H1 (cell line): ENCODE results near the gene SCN2A. TPM values are rescaled to one million over a fixed set of nuclear protein-coding genes. Genes with fewer than 3 reads are reported as not detected.

Source experiments
- CTCF ChIA-PET: fragments of 300-600 bp; sonication (Branson Sonifier 250); formaldehyde crosslinking; loops from one replicate; lab custom pipeline; 2021; ENCODE audit not compliant: partially characterized antibody; lab: Charles Lee
- POLR2A ChIA-PET: fragments of 300-600 bp; sonication (Branson Sonifier 250); formaldehyde crosslinking; loops from one replicate; lab custom pipeline; 2021; ENCODE audit warnings: inconsistent platforms; ENCODE audit not compliant: partially characterized antibody; lab: Charles Lee
- DNase-seq, 2 experiments: peaks; one replicate each; pipeline versions ENCODE4 v3.0.0 to v3.0.0-alpha.2; 2010 to 2022; ENCODE audit warnings: low spot score in 2 of 2, low read depth in 1 of 2, mixed read lengths in 1 of 2
- FAIRE-seq: peaks from 2 replicates; lab custom pipeline; 2011; peaks lifted over from hg19 to GRCh38; lab: Jason Lieb, UNC
- H2AFZ ChIP-seq: 2 replicates; pipeline ENCODE4 v1.8.1; 2012; ENCODE audit warnings: low read length, inconsistent platforms
- H2AK5ac ChIP-seq: 2 replicates; pipeline ENCODE4 v1.6.1; 2013; ENCODE audit warnings: low read depth, low read length
- H2BK120ac ChIP-seq: replicated peaks from 2 replicates; pipeline ENCODE3; 2013; ENCODE audit warnings: low read depth, low read length, inconsistent platforms
- H2BK12ac ChIP-seq: 2 replicates; pipeline ENCODE4 v1.6.1; 2013; ENCODE audit warnings: low read depth, low read length
- H2BK15ac ChIP-seq: 2 replicates; pipeline ENCODE4 v1.6.1; 2013; ENCODE audit warnings: low read length
- H2BK20ac ChIP-seq: 2 replicates; pipeline ENCODE4 v1.6.1; 2013; ENCODE audit warnings: low read length
- H2BK5ac ChIP-seq: 2 replicates; pipeline ENCODE4 v1.6.1; 2013; ENCODE audit warnings: low read depth, low read length
- H3K14ac ChIP-seq: 2 replicates; pipeline ENCODE4 v1.6.1; 2013; ENCODE audit warnings: inconsistent platforms; ENCODE audit not compliant: insufficient read length
- H3K18ac ChIP-seq: 2 replicates; pipeline ENCODE4 v1.6.1; 2013; ENCODE audit warnings: low read length; ENCODE audit errors: extremely low read depth
- H3K23ac ChIP-seq: 2 replicates; pipeline ENCODE4 v1.6.1; 2013; ENCODE audit warnings: inconsistent platforms; ENCODE audit not compliant: insufficient read length
- H3K23me2 ChIP-seq: 2 replicates; pipeline ENCODE4 v1.6.1; 2013; ENCODE audit warnings: low read depth, low read length
- H3K27ac ChIP-seq: 2 replicates; pipeline ENCODE4 v1.6.1; 2011; ENCODE audit warnings: low read depth, low read length, inconsistent platforms
- H3K27me3 ChIP-seq, 4 experiments: replicated peaks in 1 of 4; 1 replicate in 1 of 4; 2 replicates in 3 of 4; pipeline versions ENCODE4 v1.6.1 to v1.8.1; 2011 to 2013; ENCODE audit warnings: low read length in 3 of 4, mild to moderate bottlenecking in 3 of 4, inconsistent platforms in 2 of 4, mixed read lengths in 2 of 4, moderate library complexity in 1 of 4; ENCODE audit not compliant: control insufficient read depth in 3 of 4, insufficient read depth in 3 of 4; ENCODE audit errors: extremely low read depth in 1 of 4
- H3K36me3 ChIP-seq, 4 experiments: 2 replicates each; pipeline versions ENCODE4 v1.6.1 to v1.8.1; 2011 to 2013; ENCODE audit warnings: mild to moderate bottlenecking in 4 of 4, low read length in 3 of 4, moderate library complexity in 2 of 4, control low read depth in 1 of 4, inconsistent platforms in 1 of 4; ENCODE audit not compliant: insufficient read depth in 4 of 4, control insufficient read depth in 2 of 4
- H3K4ac ChIP-seq: replicated peaks from 2 replicates; pipeline ENCODE3; 2013; ENCODE audit warnings: low read length, low read depth, mixed read lengths, inconsistent platforms; ENCODE audit not compliant: insufficient read length
- H3K4me1 ChIP-seq, 4 experiments: replicated peaks in 1 of 4; 1 replicate in 1 of 4; 2 replicates in 3 of 4; pipeline versions ENCODE4 v1.6.1 to v1.8.1; 2011 to 2013; ENCODE audit warnings: low read length in 3 of 4, inconsistent platforms in 2 of 4, mixed read lengths in 1 of 4; ENCODE audit not compliant: insufficient read depth in 4 of 4, control insufficient read depth in 3 of 4
- H3K4me2 ChIP-seq, 2 experiments: 2 replicates each; pipeline versions ENCODE4 v1.6.1 to v1.8.1; 2011 to 2013; ENCODE audit warnings: low read depth in 2 of 2, low read length in 2 of 2, control low read depth in 1 of 2, inconsistent platforms in 1 of 2, mild to moderate bottlenecking in 1 of 2; ENCODE audit not compliant: insufficient read depth in 1 of 2
- H3K4me3 ChIP-seq, 4 experiments: fragments of 200-600, 300-600 bp in 1 of 4; sonication (generic), shearing (Covaris generic), sonication (Bioruptor Twin) in 1 of 4; 2 replicates each; pipeline versions ENCODE4 v1.5.1 to v1.8.1; 2011 to 2016; ENCODE audit warnings: low read length in 4 of 4, low read depth in 3 of 4, control low read depth in 2 of 4, inconsistent platforms in 2 of 4, mild to moderate bottlenecking in 2 of 4, mixed read lengths in 1 of 4, moderate library complexity in 1 of 4; ENCODE audit not compliant: insufficient read depth in 2 of 4; ENCODE audit errors: extremely low read depth in 1 of 4
- H3K56ac ChIP-seq: replicated peaks from 2 replicates; pipeline ENCODE3; 2013; ENCODE audit warnings: low read depth, mild to moderate bottlenecking, mixed read lengths, low read length, inconsistent platforms; ENCODE audit not compliant: insufficient read length
- H3K79me1 ChIP-seq: 2 replicates; pipeline ENCODE4 v1.6.1; 2013; ENCODE audit warnings: low read depth, low read length, control low read depth
- H3K79me2 ChIP-seq, 2 experiments: 2 replicates each; pipeline versions ENCODE4 v1.6.1 to v1.8.1; 2012 to 2013; ENCODE audit warnings: low read length in 2 of 2, mild to moderate bottlenecking in 2 of 2, inconsistent platforms in 1 of 2; ENCODE audit not compliant: insufficient read depth in 2 of 2, control insufficient read depth in 1 of 2
- H3K9ac ChIP-seq, 4 experiments: replicated peaks in 1 of 4; 1 replicate in 1 of 4; 2 replicates in 3 of 4; pipeline versions ENCODE4 v1.6.1 to v1.8.1; 2011 to 2013; ENCODE audit warnings: low read depth in 3 of 4, low read length in 3 of 4, control low read depth in 2 of 4, mild to moderate bottlenecking in 2 of 4, moderate library complexity in 2 of 4, inconsistent platforms in 1 of 4; ENCODE audit errors: extremely low read depth in 1 of 4
- H3K9me3 ChIP-seq, 2 experiments: 2 replicates each; pipeline versions ENCODE4 v1.6.1 to v1.8.1; 2012 to 2013; ENCODE audit warnings: mild to moderate bottlenecking in 2 of 2, moderate library complexity in 2 of 2, control low read depth in 1 of 2, inconsistent platforms in 1 of 2, low read depth in 1 of 2, low read length in 1 of 2, mixed read lengths in 1 of 2; ENCODE audit not compliant: insufficient read depth in 2 of 2
- H4K20me1 ChIP-seq, 2 experiments: replicated peaks in 1 of 2; 2 replicates each; pipeline versions ENCODE3 to v1.8.1; 2011 to 2013; ENCODE audit warnings: inconsistent platforms in 2 of 2, low read length in 2 of 2, mild to moderate bottlenecking in 1 of 2; ENCODE audit not compliant: insufficient read depth in 2 of 2, control insufficient read depth in 1 of 2
- H4K5ac ChIP-seq: 2 replicates; pipeline ENCODE4 v1.6.1; 2013; ENCODE audit warnings: low read length, low read depth, mixed read lengths, inconsistent platforms; ENCODE audit not compliant: insufficient read length
- H4K8ac ChIP-seq: 2 replicates; pipeline ENCODE4 v1.8.0; 2013; ENCODE audit warnings: mild to moderate bottlenecking, moderate library complexity, low read length, inconsistent platforms; ENCODE audit not compliant: insufficient read depth; ENCODE audit errors: extremely low read depth
- H4K91ac ChIP-seq: replicated peaks from 2 replicates; pipeline ENCODE3; 2013; ENCODE audit warnings: low read length, mixed read lengths, inconsistent platforms; ENCODE audit not compliant: insufficient read length
- ATF2 ChIP-seq: IDR thresholded peaks from 2 replicates; pipeline ENCODE4 v1.6.1; 2012; ENCODE audit warnings: low read length, inconsistent platforms
- ATF3 ChIP-seq: IDR thresholded peaks from 2 replicates; pipeline ENCODE4 v1.6.1; 2011; ENCODE audit warnings: low read depth, mild to moderate bottlenecking, low read length; ENCODE audit not compliant: insufficient read depth
- CBX8 ChIP-seq: fragments of 300-800, 300-1000 bp; sonication (generic); IDR thresholded peaks from 2 replicates; pipeline ENCODE4 v1.7.1; 2016; ENCODE audit warnings: low read depth, low read length, borderline replicate concordance
- CEBPB ChIP-seq: IDR thresholded peaks from 2 replicates; pipeline ENCODE4 v1.6.1; 2012; ENCODE audit warnings: low read depth, low read length
- HDAC2 ChIP-seq, 2 experiments: fragments of 300-600 bp in 1 of 2; sonication (generic) in 1 of 2; IDR thresholded peaks; 2 replicates each; pipeline ENCODE4 v1.6.1; 2011 to 2012; ENCODE audit warnings: low read depth in 2 of 2, low read length in 2 of 2, mild to moderate bottlenecking in 2 of 2, moderate library complexity in 2 of 2, borderline replicate concordance in 1 of 2, inconsistent platforms in 1 of 2
- JUND ChIP-seq: IDR thresholded peaks from 2 replicates; pipeline ENCODE4 v1.6.1; 2011; ENCODE audit warnings: mild to moderate bottlenecking, improper control_type of control experiment, low read length
- KDM1A ChIP-seq: fragments of 200-600, 300-600 bp; sonication (generic); IDR thresholded peaks from 2 replicates; pipeline ENCODE4 v1.7.1; 2016; ENCODE audit warnings: mild to moderate bottlenecking, low read length, borderline replicate concordance
- NANOG ChIP-seq: IDR thresholded peaks from 2 replicates; pipeline ENCODE4 v1.6.1; 2011; ENCODE audit warnings: low read length, low read depth, mild to moderate bottlenecking, inconsistent platforms; ENCODE audit not compliant: insufficient read depth, poor library complexity, severe bottlenecking
- PHF8 ChIP-seq: fragments of 200-600 bp; sonication (generic); conservative IDR thresholded peaks from 2 replicates; pipeline ENCODE4 v1.7.1; 2012; ENCODE audit warnings: low read depth, mild to moderate bottlenecking, inconsistent platforms, low read length, moderate library complexity
- RBBP5 ChIP-seq: IDR thresholded peaks from 2 replicates; pipeline ENCODE4 v1.7.1; 2012; ENCODE audit warnings: low read depth, mild to moderate bottlenecking, inconsistent platforms, low read length, moderate library complexity, borderline replicate concordance
- RXRA ChIP-seq: IDR thresholded peaks from 2 replicates; pipeline ENCODE4 v1.6.1; 2011; ENCODE audit warnings: low read depth, mild to moderate bottlenecking, low read length, moderate library complexity; ENCODE audit not compliant: insufficient read depth
- TBP ChIP-seq: IDR thresholded peaks from 2 replicates; pipeline ENCODE4 v1.6.1; 2011; ENCODE audit warnings: low read depth, low read length, improper control_type of control experiment
- WGBS, 2 experiments: shearing (Covaris generic) in 1 of 2; methylation state at CpG; one replicate each; pipeline versions ENCODE4 v1.1.6 to v1.1.7; 2013 to 2015; ENCODE audit warnings: low lambda C conversion rate in 2 of 2, mixed read lengths in 2 of 2, inconsistent platforms in 1 of 2, low coverage in 1 of 2, missing lambda C conversion rate in 1 of 2; ENCODE audit not compliant: insufficient replicate concordance in 2 of 2, insufficient coverage in 1 of 2, insufficient read length in 1 of 2; ENCODE audit errors: extremely low coverage in 1 of 2, missing lambda C conversion rate in 1 of 2; 5-methylcytosine and 5-hydroxymethylcytosine counted together
- polyA plus RNA-seq, 7 experiments: library from polyadenylated mRNA; depleted of rRNA in 3 of 7; stranded (reverse) in 5 of 7; unstranded in 2 of 7; fragments of >200 nt in 5 of 7; fragments of 200-250 nt in 2 of 7; gene quantifications; 1 replicate in 5 of 7; 2 replicates in 1 of 7; 4 replicates in 1 of 7; pipeline versions ENCODE4 v1.2.1 to v1.2.3, GENCODE V29; 2011 to 2013; ENCODE audit warnings: missing spikeins in 2 of 7, mixed read lengths in 2 of 7
- total RNA-seq: library from RNA; stranded (reverse); fragmentation: NEBNext Ultra II Directional; extraction: Animal tissue kit (Norgen Biotek cat#: 25700); gene quantifications from 2 replicates; pipeline ENCODE4 v1.2.1, GENCODE V29; 2021

Gene SCN2A
- total and polyA plus RNA-seq, 2 of the 8 experiments (the other 6 are each of a cell fraction or from before 2014, with no cell fraction given), result 0.18 to 1.1 TPM

GRCh38 chr2:165268754-165269153 is 29.5 kb downstream of the SCN2A start:
- Histone ChIP-seq H3K56ac (no peak overlapping the region), H2BK12ac (no peak overlapping the region), H3K23ac (no peak overlapping the region), H4K5ac (no peak overlapping the region), H2BK20ac (no peak overlapping the region), H4K91ac (no peak overlapping the region), H2AK5ac (no peak overlapping the region), H3K36me3 (no peaks in the 10 kb centered on the region), H3K27me3 (no peaks in the 10 kb centered on the region), H2AFZ (no peak overlapping the region), H2BK15ac (no peak overlapping the region), H3K79me1 (no peaks in the 10 kb centered on the region), H3K14ac (no peak overlapping the region), H3K9ac (no peak overlapping the region), H3K4me1 (no peaks in the 10 kb centered on the region), H2BK120ac (no peak overlapping the region), H3K4me3 (no peak overlapping the region), H3K23me2 (no peaks in the 10 kb centered on the region), H3K18ac (no peak overlapping the region), H3K4ac (no peak overlapping the region), H4K8ac (no peak overlapping the region), H2BK5ac (no peak overlapping the region), H3K4me2 (no peak overlapping the region), H3K9me3 (no peaks in the 10 kb centered on the region), H3K79me2 (no peaks in the 10 kb centered on the region), H4K20me1 (no peaks in the 10 kb centered on the region), H3K27ac (no peak overlapping the region)
- ChIA-PET POLR2A (no interaction called here), CTCF (no interaction called here)
- FAIRE-seq (no peak), DNase-seq (no peak)
- WGBS, 2 experiments, result 92% methylated on average over 2 of the region's 2 CpGs; no CpG with 5 or more reads in 1 of the 2 experiments
- TF ChIP-seq PHF8 (no peak), CEBPB (no peak), ATF2 (no peak), ATF3 (no peak), NANOG (no peak), CBX8 (no peak), HDAC2 (IDR thresholded peaks at IDR 0.05; ENCODE audit: borderline replicate concordance in 1 of 2, low read depth in 2 of 2, low read length in 2 of 2) (no peak), KDM1A (no peak), TBP (no peak), RXRA (no peak), JUND (no peak), RBBP5 (no peak)
